OCI-LY3 (cell line): ENCODE data around the gene TRIM44.
"Not testable (repeated sequence)": the region's sequence is repeated elsewhere in the genome, so short reads cannot be mapped to it uniquely, and the experiment has no call there.

Source experiments
- EZH2phosphoT487 ChIP-seq: fragments of 200-600 bp; shearing (Covaris generic); IDR thresholded peaks from 2 replicates; pipeline ENCODE4 v1.6.1; 2018; ENCODE audit warnings: antibody characterized with exemption, mixed run types, low read depth
- TF ChIP-seq, protein P1 (sequence below): fragments of 200-600, 300-600 bp; sonication (generic); IDR thresholded peaks from 2 replicates; pipeline ENCODE4 v1.5.1; 2014; ENCODE audit warnings: antibody characterized with exemption, low read length, low read depth

DNA sequence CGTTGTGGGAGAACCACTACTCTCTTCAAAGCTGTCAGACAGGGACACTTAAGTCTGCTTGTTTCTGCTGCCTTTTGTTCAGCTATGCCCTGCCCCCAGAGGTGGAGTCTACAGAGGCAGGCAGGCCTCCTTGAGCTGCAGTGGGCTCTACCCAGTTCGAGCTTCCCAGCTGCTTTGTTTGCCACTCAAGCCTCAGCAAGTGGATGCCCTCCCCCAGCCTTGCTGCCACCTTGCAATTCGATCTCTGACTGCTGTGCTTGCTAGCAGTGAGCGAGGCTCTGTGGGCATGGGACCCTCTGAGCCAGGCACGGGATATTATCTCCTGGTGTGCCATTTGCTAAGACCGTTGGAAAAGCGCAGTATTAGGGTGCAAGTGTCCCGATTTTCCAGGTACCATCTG is 116.4 kb downstream of the TRIM44 start:
- TF ChIP-seq, protein P1, sequence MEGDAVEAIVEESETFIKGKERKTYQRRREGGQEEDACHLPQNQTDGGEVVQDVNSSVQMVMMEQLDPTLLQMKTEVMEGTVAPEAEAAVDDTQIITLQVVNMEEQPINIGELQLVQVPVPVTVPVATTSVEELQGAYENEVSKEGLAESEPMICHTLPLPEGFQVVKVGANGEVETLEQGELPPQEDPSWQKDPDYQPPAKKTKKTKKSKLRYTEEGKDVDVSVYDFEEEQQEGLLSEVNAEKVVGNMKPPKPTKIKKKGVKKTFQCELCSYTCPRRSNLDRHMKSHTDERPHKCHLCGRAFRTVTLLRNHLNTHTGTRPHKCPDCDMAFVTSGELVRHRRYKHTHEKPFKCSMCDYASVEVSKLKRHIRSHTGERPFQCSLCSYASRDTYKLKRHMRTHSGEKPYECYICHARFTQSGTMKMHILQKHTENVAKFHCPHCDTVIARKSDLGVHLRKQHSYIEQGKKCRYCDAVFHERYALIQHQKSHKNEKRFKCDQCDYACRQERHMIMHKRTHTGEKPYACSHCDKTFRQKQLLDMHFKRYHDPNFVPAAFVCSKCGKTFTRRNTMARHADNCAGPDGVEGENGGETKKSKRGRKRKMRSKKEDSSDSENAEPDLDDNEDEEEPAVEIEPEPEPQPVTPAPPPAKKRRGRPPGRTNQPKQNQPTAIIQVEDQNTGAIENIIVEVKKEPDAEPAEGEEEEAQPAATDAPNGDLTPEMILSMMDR: not testable (repeated sequence)
- TF ChIP-seq EZH2phosphoT487: not testable (repeated sequence)
